Neural cell (in vitro differentiated cells): ENCODE data around the gene TRIM32. TPM values are rescaled to one million over a fixed set of nuclear protein-coding genes. Genes with fewer than 3 reads are reported as not detected.

Experiments used
- H2AFZ ChIP-seq: fragments of 200-600, 300-800 bp; sonication (generic), shearing (Covaris generic); 2 replicates; pipeline ENCODE4 v1.6.0; 2014; ENCODE audit warnings: low read depth, mild to moderate bottlenecking, antibody characterized with exemption, low read length, moderate library complexity
- H3F3A ChIP-seq: fragments of 200-600 bp; shearing (Covaris generic); 2 replicates; pipeline ENCODE4 v1.6.1; 2016; ENCODE audit warnings: mild to moderate bottlenecking, moderate library complexity, mixed read lengths, antibody characterized with exemption, low read length; ENCODE audit not compliant: insufficient read depth, poor library complexity, severe bottlenecking
- H3K27ac ChIP-seq: fragments of 200-600, 300-800 bp; sonication (generic), shearing (Covaris generic); 2 replicates; pipeline ENCODE4 v1.5.1; 2014; ENCODE audit warnings: mild to moderate bottlenecking, low read length, moderate library complexity
- H3K27me3 ChIP-seq: fragments of 300-800, 200-600 bp; sonication (generic), shearing (Covaris generic); 2 replicates; pipeline ENCODE4 v1.6.0; 2014; ENCODE audit warnings: mild to moderate bottlenecking, low read depth, low read length, moderate library complexity; ENCODE audit not compliant: insufficient read depth
- H3K36me3 ChIP-seq: fragments of 300-800, 200-600 bp; sonication (generic), shearing (Covaris generic); 2 replicates; pipeline ENCODE4 v1.5.1; 2014; ENCODE audit warnings: mild to moderate bottlenecking, antibody characterized with exemption, low read length, moderate library complexity; ENCODE audit not compliant: insufficient read depth
- H3K4me2 ChIP-seq: fragments of 300-800, 200-600 bp; sonication (generic), shearing (Covaris generic); 2 replicates; pipeline ENCODE4 v1.6.0; 2014; ENCODE audit warnings: mild to moderate bottlenecking, low read length
- H3K4me3 ChIP-seq: fragments of 300-800, 200-600 bp; sonication (generic), shearing (Covaris generic); 2 replicates; pipeline ENCODE4 v1.5.1; 2014; ENCODE audit warnings: mild to moderate bottlenecking, low read length, moderate library complexity
- H3K79me2 ChIP-seq: fragments of 200-600 bp; shearing (Covaris generic); replicated peaks from 2 replicates; pipeline ENCODE4 v1.6.0; 2014; ENCODE audit warnings: mild to moderate bottlenecking, low read length, moderate library complexity; ENCODE audit not compliant: insufficient read depth
- H3K9ac ChIP-seq: fragments of 300-800, 200-600 bp; sonication (generic), shearing (Covaris generic); 2 replicates; pipeline ENCODE4 v1.6.1; 2016; ENCODE audit warnings: mild to moderate bottlenecking, low read length, mixed read lengths
- H3K9me2 ChIP-seq: fragments of 200-600 bp; shearing (Covaris generic); 2 replicates; pipeline ENCODE4 v1.6.1; 2016; ENCODE audit warnings: mild to moderate bottlenecking, low read length, mixed read lengths; ENCODE audit not compliant: insufficient read depth
- H3K9me3 ChIP-seq: fragments of 200-600, 300-800 bp; sonication (generic), shearing (Covaris generic); 2 replicates; pipeline ENCODE4 v1.6.1; 2016; ENCODE audit warnings: mild to moderate bottlenecking, mixed run types, low read length, moderate library complexity, mixed read lengths
- H4K20me1 ChIP-seq: fragments of 200-600 bp; shearing (Covaris generic); 2 replicates; pipeline ENCODE4 v1.6.1; 2016; ENCODE audit warnings: mild to moderate bottlenecking, mixed run types; ENCODE audit not compliant: insufficient read depth
- CTCF ChIP-seq: fragments of 450-650 bp; IDR thresholded peaks from 2 replicates; pipeline ENCODE4 v1.5.1; 2014; ENCODE audit warnings: antibody characterized with exemption, mild to moderate bottlenecking, moderate library complexity; ENCODE audit not compliant: poor library complexity, severe bottlenecking
- EZH2 ChIP-seq: fragments of 200-600, 300-800 bp; shearing (Covaris generic), sonication (generic); IDR thresholded peaks from 2 replicates; pipeline ENCODE4 v1.6.1; 2014; ENCODE audit warnings: antibody characterized with exemption, low read length, borderline replicate concordance, mild to moderate bottlenecking; ENCODE audit not compliant: insufficient read depth, poor library complexity, severe bottlenecking
- MXI1 ChIP-seq: fragments of 450-650 bp; conservative IDR thresholded peaks from 2 replicates; pipeline ENCODE4 v1.6.1; 2014; ENCODE audit warnings: antibody characterized with exemption, mild to moderate bottlenecking; ENCODE audit not compliant: poor library complexity, severe bottlenecking
- RAD21 ChIP-seq: fragments of 450-650 bp; conservative IDR thresholded peaks from 2 replicates; pipeline ENCODE4 v1.6.1; 2014; ENCODE audit warnings: antibody characterized with exemption, mild to moderate bottlenecking, moderate library complexity
- SMC3 ChIP-seq: fragments of 450-650 bp; conservative IDR thresholded peaks from 2 replicates; pipeline ENCODE4 v1.6.1; 2014; ENCODE audit warnings: antibody characterized with exemption, mild to moderate bottlenecking, moderate library complexity; ENCODE audit not compliant: poor library complexity
- polyA plus RNA-seq: library from polyadenylated mRNA; depleted of rRNA; stranded (reverse); fragments of >200 nt; gene quantifications from 2 replicates; pipeline ENCODE4 v1.2.3, GENCODE V29; 2014

TRIM32 gene
- polyA plus RNA-seq, 1 donor from 2014 or later, result 9.1 TPM

GRCh38 chr9:116737152-116737546 is 50.0 kb downstream of the TRIM32 start:
- Histone ChIP-seq H3K4me3 (no peak overlapping the region), H3K36me3 (no peaks in the 10 kb centered on the region), H3K9me3 (no peaks in the 10 kb centered on the region), H3K9ac (no peak overlapping the region), H3K79me2 (no peaks in the 10 kb centered on the region), H4K20me1 (no peaks in the 10 kb centered on the region), H3K9me2 (no peaks in the 10 kb centered on the region), H3K27me3 (no peaks in the 10 kb centered on the region), H3F3A (no peaks in the 10 kb centered on the region), H2AFZ (no peak overlapping the region), H3K27ac (no peak overlapping the region), H3K4me2 (no peak overlapping the region)
- peak; percentile 84 for TF ChIP-seq RAD21
- no peak for TF ChIP-seq MXI1
- TF ChIP-seq CTCF, result peak; percentile 76
- peak; percentile 80 for TF ChIP-seq SMC3

GRCh38 chr9:116741086-116741740 is 54.1 kb downstream of the TRIM32 start:
- Histone ChIP-seq H3K79me2 (no peaks in the 10 kb centered on the region), H4K20me1 (no peaks in the 10 kb centered on the region), H3K9me3 (no peaks in the 10 kb centered on the region), H3K9me2 (no peaks in the 10 kb centered on the region), H3K4me2 (no peak overlapping the region), H3K27ac (no peak overlapping the region), H3K36me3 (no peaks in the 10 kb centered on the region), H3K9ac (no peak overlapping the region), H3K4me3 (no peak overlapping the region), H3F3A (no peaks in the 10 kb centered on the region), H3K27me3 (no peaks in the 10 kb centered on the region), H2AFZ (no peak overlapping the region)
- TF ChIP-seq EZH2 (no peak), SMC3 (no peak), CTCF (no peak)

GRCh38 chr9:116741742-116742141 is 54.6 kb downstream of the TRIM32 start:
- no peak overlapping the region for H3K4me2 ChIP-seq
- H3K9me3 ChIP-seq, result no peaks in the 10 kb centered on the region
- H2AFZ ChIP-seq, result no peak overlapping the region
- H4K20me1 ChIP-seq, result no peaks in the 10 kb centered on the region
- no peaks in the 10 kb centered on the region for H3K9me2 ChIP-seq
- no peaks in the 10 kb centered on the region for H3K79me2 ChIP-seq
- H3K4me3 ChIP-seq, result no peak overlapping the region
- H3K27ac ChIP-seq, result no peak overlapping the region
- H3K9ac ChIP-seq, result no peak overlapping the region
- no peaks in the 10 kb centered on the region for H3K27me3 ChIP-seq
- no peaks in the 10 kb centered on the region for H3K36me3 ChIP-seq
- no peaks in the 10 kb centered on the region for H3F3A ChIP-seq
- TF ChIP-seq CTCF, result no peak
